ENCODE data around the gene CYP2W1. TPM values are rescaled to one million over a fixed set of nuclear protein-coding genes. Genes with fewer than 3 reads are reported as not detected.

The CYP2W1 gene
- total and polyA plus RNA-seq, 8 donors, result 6.2 to 16.9 (median 9.0) TPM; not detected in 2

GRCh38 chr7:1014681-1015080 is 31.7 kb downstream of the CYP2W1 start:
- H3K36me3 ChIP-seq, result peaks cover 0 to 7% of the 10 kb centered on the region in 2 donors
- ATAC-seq (no peak), DNase-seq (no peak)
- no peaks in the 10 kb centered on the region for H3K27me3 ChIP-seq
- intact Hi-C loops (cut with DNase I), result no loop called here
- no peak overlapping the region for H3K4me3 ChIP-seq
- H3K9me3 ChIP-seq, result no peaks in the 10 kb centered on the region
- H3K27ac ChIP-seq, result no peak overlapping the region
- no peaks in the 10 kb centered on the region for H3K4me1 ChIP-seq
- TF ChIP-seq CTCF (IDR thresholded peaks at IDR 0.05), result no peak

- intact Hi-C loops (cut with DNase I), result no loop called here
- Histone ChIP-seq H3K4me1 (no peaks in the 10 kb centered on the region), H3K36me3 (peaks cover 0 to 3% of the 10 kb centered on the region in 2 donors), H3K4me3 (no peak overlapping the region), H3K9me3 (no peaks in the 10 kb centered on the region), H3K27me3 (no peaks in the 10 kb centered on the region), H3K27ac (no peak overlapping the region)
- DNase-seq, result no peak
- TF ChIP-seq CTCF (IDR thresholded peaks at IDR 0.05), result no peak
- ATAC-seq, result no peak
Observed at GRCh38 chr7:1015196-1016121, 32.5 kb downstream of the CYP2W1 start.

GRCh38 chr7:1016577-1017531 is 33.9 kb downstream of the CYP2W1 start:
- DNase-seq (no peak), ATAC-seq (no peak)
- H3K4me1 ChIP-seq, result no peaks in the 10 kb centered on the region
- peaks cover 0 to 9% of the 10 kb centered on the region in 2 donors for H3K36me3 ChIP-seq
- TF ChIP-seq CTCF (IDR thresholded peaks at IDR 0.05), result no peak
- peaks cover 0 to 6% of the 10 kb centered on the region in 2 donors for H3K9me3 ChIP-seq
- H3K27ac ChIP-seq, result no peak overlapping the region
- no peaks in the 10 kb centered on the region for H3K27me3 ChIP-seq
- no peak overlapping the region for H3K4me3 ChIP-seq
- intact Hi-C loops (cut with DNase I), result no loop called here

- H3K36me3 ChIP-seq, result peaks cover 0 to 9% of the 10 kb centered on the region in 2 donors
- no peak overlapping the region for H3K27ac ChIP-seq
- H3K4me1 ChIP-seq, result no peaks in the 10 kb centered on the region
- peaks cover 0 to 6% of the 10 kb centered on the region in 2 donors for H3K9me3 ChIP-seq
- H3K27me3 ChIP-seq, result no peaks in the 10 kb centered on the region
- no peak overlapping the region for H3K4me3 ChIP-seq
- intact Hi-C loops (cut with DNase I), result no loop called here
- DNase-seq (no peak), ATAC-seq (no peak)
- no peak for TF ChIP-seq CTCF (IDR thresholded peaks at IDR 0.05)
Observed at GRCh38 chr7:1017586-1018333, 34.8 kb downstream of the CYP2W1 start.

Data from left lung (tissue), 10 donors.